Cardiac muscle cell (in vitro differentiated cells and primary cell): ENCODE data around the gene EEF1A2. TPM values are rescaled to one million over a fixed set of nuclear protein-coding genes. Genes with fewer than 3 reads are reported as not detected.

ENCODE experiments used
- DNase-seq, 2 donors: peaks; one replicate each; pipeline versions ENCODE4 v3.0.0 to v3.0.0-alpha.2; 2010 to 2017; ENCODE audit warnings: low read depth in 1 of 2, low spot score in 1 of 2
- H3K27ac ChIP-seq: fragments of 200-600 bp; sonication (generic); 2 replicates; pipeline ENCODE4 v1.5.1; 2016
- H3K27me3 ChIP-seq: fragments of 200-600 bp; sonication (generic); 2 replicates; pipeline ENCODE4 v1.6.0; 2016; ENCODE audit warnings: control low read depth
- H3K36me3 ChIP-seq: fragments of 200-600 bp; sonication (generic); 2 replicates; pipeline ENCODE4 v1.5.1; 2016; ENCODE audit warnings: control low read depth
- H3K4me1 ChIP-seq: fragments of 200-600 bp; sonication (generic); 2 replicates; pipeline ENCODE4 v1.8.1; 2017; ENCODE audit warnings: low read depth, mild to moderate bottlenecking, mixed run types
- H3K4me3 ChIP-seq: fragments of 200-600 bp; sonication (generic); 2 replicates; pipeline ENCODE4 v1.5.1; 2016; ENCODE audit warnings: mild to moderate bottlenecking
- H3K9me3 ChIP-seq: fragments of 200-600 bp; sonication (generic); 2 replicates; pipeline ENCODE4 v1.5.1; 2017; ENCODE audit warnings: low read depth, mild to moderate bottlenecking, control low read depth
- CTCF ChIP-seq: IDR thresholded peaks from 2 replicates; pipeline ENCODE4 v1.5.1; 2012; ENCODE audit warnings: low read depth, mild to moderate bottlenecking, low read length
- polyA plus RNA-seq: library from polyadenylated mRNA; unstranded; fragments of >200 nt; fragmentation: Nextera tagmentation; extraction: Ambion mirVana; gene quantifications from 2 replicates; pipeline ENCODE4 v1.2.1, GENCODE V29; 2016
- total RNA-seq: library from RNA; depleted of rRNA; stranded (reverse); fragments of >200 nt; gene quantifications from 2 replicates; pipeline ENCODE4 v1.2.3, GENCODE V29; 2016

Gene EEF1A2
- total and polyA plus RNA-seq, 2 experiments from 2014 or later: 309 to 1,016 TPM

DNA sequence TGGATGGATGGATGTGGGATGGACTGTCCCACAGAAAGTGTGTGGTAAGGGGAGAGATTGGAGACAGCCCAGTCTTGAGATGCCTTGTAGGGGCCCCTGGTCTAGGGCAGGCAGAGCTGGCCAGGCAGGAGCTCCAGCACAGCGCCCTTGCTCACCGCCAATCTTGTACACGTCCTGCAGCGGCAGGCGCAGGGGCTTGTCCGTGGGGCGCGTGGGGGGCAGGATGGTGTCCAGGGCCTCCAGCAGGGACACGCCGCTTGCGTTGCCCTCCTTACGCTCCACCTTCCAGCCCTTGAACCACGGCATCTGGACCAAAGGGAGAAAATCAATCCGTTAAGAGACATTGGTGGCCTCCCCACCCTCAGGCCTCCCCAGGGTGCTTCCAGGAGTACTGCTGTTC, 5.9 kb downstream of the EEF1A2 start:
- Histone ChIP-seq H3K27ac (no peak overlapping the region), H3K4me1 (peaks cover 19% of the 10 kb centered on the region), H3K4me3 (no peak overlapping the region), H3K36me3 (peaks cover 62% of the 10 kb centered on the region), H3K9me3 (no peaks in the 10 kb centered on the region), H3K27me3 (no peaks in the 10 kb centered on the region)
- TF ChIP-seq CTCF: no peak
- DNase-seq: no peak

DNA sequence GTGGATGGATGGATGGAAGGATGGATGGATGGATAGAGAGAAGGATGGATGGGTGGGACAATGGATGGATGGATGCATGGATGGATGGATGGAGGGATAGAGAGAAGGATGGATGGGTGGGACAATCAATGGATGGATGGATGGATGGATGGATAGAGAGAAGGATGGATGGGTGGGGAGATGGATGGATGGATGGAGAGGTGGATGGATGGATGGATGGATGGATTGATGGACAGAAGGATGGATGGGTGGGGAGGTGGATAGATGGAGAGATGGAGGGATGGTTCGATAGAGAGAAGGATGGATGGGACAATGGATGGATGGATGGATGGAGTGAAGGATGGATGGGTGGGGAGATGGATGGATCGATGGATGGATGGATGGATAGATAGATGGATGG, 6.4 kb downstream of the EEF1A2 start:
- Histone ChIP-seq H3K4me1 (peaks cover 15% of the 10 kb centered on the region), H3K9me3 (no peaks in the 10 kb centered on the region), H3K4me3 (no peak overlapping the region), H3K27ac (no peak overlapping the region), H3K36me3 (peaks cover 62% of the 10 kb centered on the region), H3K27me3 (no peaks in the 10 kb centered on the region)
- no peak for DNase-seq
- TF ChIP-seq CTCF: no peak

DNA sequence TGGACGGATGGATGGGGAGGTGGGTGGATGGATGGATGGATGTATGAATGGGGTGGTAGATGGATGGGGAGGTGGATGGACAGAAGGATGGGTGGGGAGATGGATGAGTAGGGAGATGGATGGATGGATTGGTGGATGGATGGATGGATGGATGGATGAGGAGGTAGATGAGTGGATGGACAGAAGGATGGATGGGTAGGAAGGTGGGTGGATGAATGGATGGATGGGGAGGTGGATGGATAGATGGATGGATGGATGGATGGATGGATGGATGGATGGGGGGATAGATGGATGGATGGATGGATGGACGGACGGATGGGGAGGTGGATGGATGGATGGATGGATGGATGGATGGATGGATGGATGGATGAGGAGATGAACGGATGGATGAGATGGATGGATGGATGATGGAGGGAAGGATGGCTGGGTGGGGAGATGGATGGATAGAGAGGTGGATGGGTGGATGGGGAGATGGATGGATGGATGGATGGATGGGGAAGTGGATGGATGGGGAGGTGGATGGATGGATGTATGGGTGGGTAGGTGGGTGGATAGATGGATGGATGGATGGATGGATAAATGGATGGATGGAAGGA, 7.2 kb downstream of the EEF1A2 start:
- Histone ChIP-seq H3K36me3 (peaks cover 62% of the 10 kb centered on the region), H3K27ac (no peak overlapping the region), H3K4me3 (no peak overlapping the region), H3K9me3 (no peaks in the 10 kb centered on the region), H3K27me3 (no peaks in the 10 kb centered on the region), H3K4me1 (peaks cover 7% of the 10 kb centered on the region)
- no peak for TF ChIP-seq CTCF
- no peak for DNase-seq

DNA sequence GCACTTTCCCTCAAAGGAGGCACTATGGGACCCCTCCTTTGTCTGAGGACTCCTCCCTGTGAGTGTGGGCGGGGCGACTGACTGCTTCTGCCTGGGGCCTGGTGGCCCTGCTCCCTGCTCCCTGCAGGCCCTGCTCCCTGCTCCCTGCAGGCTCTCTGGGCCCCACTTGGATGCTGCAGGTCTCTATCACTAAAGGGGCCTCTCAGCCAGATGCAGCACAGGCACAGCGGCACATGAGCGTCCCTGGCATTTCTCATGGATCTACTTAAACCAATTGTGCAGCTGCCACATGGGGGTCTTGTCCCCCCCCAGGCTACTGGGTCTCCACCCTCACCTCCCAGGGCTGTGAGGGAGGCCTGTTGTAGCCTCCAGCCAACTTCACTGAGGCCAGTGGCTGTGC, 7.8 kb downstream of the EEF1A2 start:
- Histone ChIP-seq H3K4me3 (no peak overlapping the region), H3K4me1 (peaks cover 2% of the 10 kb centered on the region), H3K27me3 (no peaks in the 10 kb centered on the region), H3K27ac (no peak overlapping the region), H3K9me3 (no peaks in the 10 kb centered on the region), H3K36me3 (peaks cover 62% of the 10 kb centered on the region)
- DNase-seq: no peak
- no peak for TF ChIP-seq CTCF

DNA sequence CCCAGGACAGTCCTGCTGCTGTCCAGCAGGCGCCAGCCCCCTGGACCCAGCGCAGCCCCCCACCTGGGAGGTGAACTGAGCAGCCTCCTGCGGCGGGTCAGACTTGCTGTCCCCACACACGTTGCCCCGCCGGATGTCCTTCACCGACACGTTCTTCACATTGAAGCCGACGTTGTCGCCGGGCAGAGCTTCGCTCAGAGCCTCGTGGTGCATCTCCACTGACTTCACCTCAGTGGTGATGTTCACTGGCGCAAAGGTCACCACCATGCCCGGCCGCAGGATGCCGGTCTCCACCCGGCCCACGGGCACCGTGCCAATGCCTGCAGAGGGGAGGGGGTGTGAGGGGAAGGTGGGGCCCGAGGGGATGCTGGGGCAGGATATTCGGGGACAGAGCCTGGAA, 8.5 kb downstream of the EEF1A2 start:
- no peaks in the 10 kb centered on the region for H3K4me1 ChIP-seq
- H3K36me3 ChIP-seq: peaks cover 56% of the 10 kb centered on the region
- no peak for DNase-seq
- H3K9me3 ChIP-seq: no peaks in the 10 kb centered on the region
- H3K27me3 ChIP-seq: no peaks in the 10 kb centered on the region
- no peak overlapping the region for H3K4me3 ChIP-seq
- TF ChIP-seq CTCF: no peak
- H3K27ac ChIP-seq: no peak overlapping the region
